Measurements from ENCODE around the gene EVX2. TPM values are rescaled to one million over a fixed set of nuclear protein-coding genes. Genes with fewer than 3 reads are reported as not detected.

The EVX2 gene
- total RNA-seq, 1 donor from 2014 or later: not detected

GRCh38 chr2:176115883-176116813 is 32.4 kb upstream of the EVX2 start, which contains the start of gene HOXD10:
Gene HOXD10 (plus strand): TSS chr2:176116778. CDS start chr2:176116834, 56 bp downstream.
- H3K27ac Mint-ChIP-seq: no peak within 1 kb of the TSS
- TF ChIP-seq CTCF (IDR thresholded peaks at IDR 0.05; ENCODE audit: unreplicated experiment): peak; percentile 33
- H3K36me3 Mint-ChIP-seq (ENCODE audit: insufficient read depth): no peaks in the 10 kb centered on the region
- no peak for DNase-seq (ENCODE audit: low spot score, unreplicated experiment)
- no peak within 1 kb of the TSS for H3K4me3 Mint-ChIP-seq (ENCODE audit: low read depth)
- no peaks in the 10 kb centered on the region for H3K9me3 Mint-ChIP-seq (ENCODE audit: low read depth)
- H3K4me1 Mint-ChIP-seq (ENCODE audit: low read depth): no peaks in the 10 kb centered on the region
- peaks cover 99% of the 10 kb centered on the region for H3K27me3 Mint-ChIP-seq

GRCh38 chr2:176114930-176115625 is 31.3 kb upstream of the EVX2 start:
- TF ChIP-seq CTCF (IDR thresholded peaks at IDR 0.05; ENCODE audit: unreplicated experiment): no peak
- no peak overlapping the region for H3K27ac Mint-ChIP-seq
- H3K36me3 Mint-ChIP-seq (ENCODE audit: insufficient read depth): no peaks in the 10 kb centered on the region
- H3K27me3 Mint-ChIP-seq: peaks cover 99% of the 10 kb centered on the region
- no peak for DNase-seq (ENCODE audit: low spot score, unreplicated experiment)
- H3K9me3 Mint-ChIP-seq (ENCODE audit: low read depth): no peaks in the 10 kb centered on the region
- H3K4me1 Mint-ChIP-seq (ENCODE audit: low read depth): no peaks in the 10 kb centered on the region
- no peak overlapping the region for H3K4me3 Mint-ChIP-seq (ENCODE audit: low read depth)

GRCh38 chr2:176114120-176114929 is 30.6 kb upstream of the EVX2 start:
- Mint-ChIP-seq H3K4me3 (ENCODE audit: low read depth) (no peak overlapping the region), H3K27ac (no peak overlapping the region), H3K4me1 (ENCODE audit: low read depth) (no peaks in the 10 kb centered on the region), H3K9me3 (ENCODE audit: low read depth) (no peaks in the 10 kb centered on the region), H3K36me3 (ENCODE audit: insufficient read depth) (no peaks in the 10 kb centered on the region), H3K27me3 (peaks cover 99% of the 10 kb centered on the region)
- DNase-seq (ENCODE audit: low spot score, unreplicated experiment): no peak
- no peak for TF ChIP-seq CTCF (IDR thresholded peaks at IDR 0.05; ENCODE audit: unreplicated experiment)

- Mint-ChIP-seq H3K36me3 (ENCODE audit: insufficient read depth) (no peaks in the 10 kb centered on the region), H3K27me3 (peaks cover 95% of the 10 kb centered on the region), H3K9me3 (ENCODE audit: low read depth) (no peaks in the 10 kb centered on the region), H3K4me3 (ENCODE audit: low read depth) (no peak overlapping the region), H3K27ac (no peak overlapping the region), H3K4me1 (ENCODE audit: low read depth) (no peaks in the 10 kb centered on the region)
- no peak for DNase-seq (ENCODE audit: low spot score, unreplicated experiment)
- no peak for TF ChIP-seq CTCF (IDR thresholded peaks at IDR 0.05; ENCODE audit: unreplicated experiment)
These were observed 28.9 kb upstream of the EVX2 start for GRCh38 chr2:176112375-176113302.

Data from progenitor cell of endocrine pancreas (in vitro differentiated cells).